HG02763 (cell line): ENCODE measurements around the gene SKIC3.

ENCODE experiments used
- ATAC-seq: cut with Tn5 transposase; IDR thresholded peaks from one replicate; pipeline ENCODE4 v1.9.1; 2021; ENCODE audit warnings: mild to moderate bottlenecking, moderate library complexity; ENCODE audit not compliant: unreplicated experiment

Gene SKIC3

GRCh38 chr5:95532415-95532814 is 22.4 kb downstream of the SKIC3 start:
- no peak for ATAC-seq

- no peak for ATAC-seq
Measured at GRCh38 chr5:95531491-95531890, 23.3 kb downstream of the SKIC3 start.

- no peak for ATAC-seq
Measured at GRCh38 chr5:95530416-95530815, 24.4 kb downstream of the SKIC3 start.

- ATAC-seq = no peak
Measured at GRCh38 chr5:95528565-95528964, 26.2 kb downstream of the SKIC3 start.

GRCh38 chr5:95526871-95527270 is 27.9 kb downstream of the SKIC3 start:
- no peak for ATAC-seq

- ATAC-seq = no peak
Measured at GRCh38 chr5:95524423-95524822, 30.4 kb downstream of the SKIC3 start.

- ATAC-seq = no peak
Measured at GRCh38 chr5:95520206-95520605, 34.6 kb downstream of the SKIC3 start.

GRCh38 chr5:95519681-95520080 is 35.1 kb downstream of the SKIC3 start:
- ATAC-seq = no peak

- ATAC-seq = no peak
Measured at GRCh38 chr5:95519151-95519550, 35.6 kb downstream of the SKIC3 start.

- no peak for ATAC-seq
Measured at GRCh38 chr5:95518417-95518816, 36.4 kb downstream of the SKIC3 start.

GRCh38 chr5:95511606-95512005 is 43.2 kb downstream of the SKIC3 start:
- ATAC-seq = no peak

- ATAC-seq = no peak
Measured at GRCh38 chr5:95508550-95508949, 46.2 kb downstream of the SKIC3 start.
